ENCODE results near the gene IRAK2. TPM values are rescaled to one million over a fixed set of nuclear protein-coding genes. Genes with fewer than 3 reads are reported as not detected.

IRAK2 gene
- total RNA-seq, 1 experiment from 2014 or later = 25.1 TPM

- no peak overlapping the region for H3K27ac ChIP-seq (ENCODE audit: low read length)
- ChIA-PET POLR2A (no interaction called here), CTCF (no interaction called here)
- DNase-seq (ENCODE audit: low read depth, low spot score) (no peak), ATAC-seq (no peak)
- in situ Hi-C loops (cut with HindIII; ENCODE audit: low pct_unique_long_range_greater_than_20kb, low sequenced_read_pairs) = no loop called here
- no peaks in the 10 kb centered on the region for H3K27me3 ChIP-seq (ENCODE audit: control insufficient read depth, insufficient read depth, low read length)
- BruUV-seq (replicated peaks) = no TSS peak
- peaks cover 2% of the 10 kb centered on the region; the same call in 1 of the 2 replicates for H3K36me3 ChIP-seq (ENCODE audit: control insufficient read depth, insufficient read depth, low read length)
- intact Hi-C loops (cut with micrococcal nuclease; ENCODE audit: unreplicated experiment) = no loop called here
- no peak overlapping the region for H3K4me3 ChIP-seq (ENCODE audit: low read depth in 2 of 2, low read length in 2 of 2)
- no peaks in the 10 kb centered on the region for H3K9me3 ChIP-seq (ENCODE audit: control insufficient read depth, insufficient read depth, low read depth, low read length)
- H3K4me1 ChIP-seq (ENCODE audit: control insufficient read depth, insufficient read depth, low read length) = no peaks in the 10 kb centered on the region
- no peak for TF ChIP-seq REST (IDR thresholded peaks at IDR 0.05; ENCODE audit: insufficient read depth in 1 of 2, low read depth in 2 of 2, low read length in 1 of 2)
- TF ChIP-seq TCF7L2 (IDR thresholded peaks at IDR 0.05; ENCODE audit: low read depth, low read length) = no peak
Observed at GRCh38 chr3:10290481-10291176, 125.9 kb downstream of the IRAK2 start.

DNA sequence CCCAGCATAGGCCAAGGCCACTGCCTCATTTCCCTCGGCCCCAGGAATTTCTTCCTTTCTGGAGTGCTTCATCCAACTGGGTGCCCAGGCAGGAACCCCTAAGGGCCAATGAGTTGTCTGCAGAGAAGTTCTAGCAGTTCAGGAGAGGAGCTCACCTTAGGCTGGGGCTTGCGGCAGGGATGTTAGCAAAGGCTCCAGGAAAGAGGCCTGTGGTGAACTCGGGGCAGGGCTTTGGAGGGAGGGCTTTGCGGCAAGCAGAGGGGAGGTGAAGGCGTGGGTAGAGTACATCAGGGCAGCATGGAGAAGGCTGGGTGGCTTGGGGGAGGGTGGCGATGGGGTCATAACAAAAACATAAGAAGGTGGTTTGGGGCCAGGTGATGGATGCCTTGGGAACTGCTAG is 126.9 kb downstream of the IRAK2 start:
- DNase-seq (ENCODE audit: low read depth, low spot score) = no peak
- in situ Hi-C loops (cut with HindIII; ENCODE audit: low pct_unique_long_range_greater_than_20kb, low sequenced_read_pairs) = no loop called here
- TF ChIP-seq REST (IDR thresholded peaks at IDR 0.05; ENCODE audit: insufficient read depth in 1 of 2, low read depth in 2 of 2, low read length in 1 of 2) = no peak
- intact Hi-C loops (cut with micrococcal nuclease; ENCODE audit: unreplicated experiment) = no loop called here
- Histone ChIP-seq H3K27me3 (ENCODE audit: control insufficient read depth, insufficient read depth, low read length) (no peaks in the 10 kb centered on the region), H3K4me3 (ENCODE audit: low read depth in 2 of 2, low read length in 2 of 2) (no peak overlapping the region), H3K27ac (ENCODE audit: low read length) (no peak overlapping the region), H3K4me1 (ENCODE audit: control insufficient read depth, insufficient read depth, low read length) (no peaks in the 10 kb centered on the region), H3K36me3 (ENCODE audit: control insufficient read depth, insufficient read depth, low read length) (no peaks in the 10 kb centered on the region; the same call in 1 of the 2 replicates), H3K9me3 (ENCODE audit: control insufficient read depth, insufficient read depth, low read depth, low read length) (no peaks in the 10 kb centered on the region)
- POLR2A ChIA-PET = no interaction called here
- no peak for ATAC-seq
- BruUV-seq (replicated peaks) = no TSS peak
- CTCF ChIA-PET = interaction anchor here (0.6 kb wide), 1 partner anchor 357 kb away, joined by 3 read pairs; no protein-coding TSS in a partner anchor

Data from Panc1 (cell line).